ENCODE data around the gene TBC1D22A. TPM values are rescaled to one million over a fixed set of nuclear protein-coding genes. Genes with fewer than 3 reads are reported as not detected.

Gene TBC1D22A
- total RNA-seq, 6 experiments from 2014 or later: 20.4 to 24.1 (median 22.2) TPM

DNA sequence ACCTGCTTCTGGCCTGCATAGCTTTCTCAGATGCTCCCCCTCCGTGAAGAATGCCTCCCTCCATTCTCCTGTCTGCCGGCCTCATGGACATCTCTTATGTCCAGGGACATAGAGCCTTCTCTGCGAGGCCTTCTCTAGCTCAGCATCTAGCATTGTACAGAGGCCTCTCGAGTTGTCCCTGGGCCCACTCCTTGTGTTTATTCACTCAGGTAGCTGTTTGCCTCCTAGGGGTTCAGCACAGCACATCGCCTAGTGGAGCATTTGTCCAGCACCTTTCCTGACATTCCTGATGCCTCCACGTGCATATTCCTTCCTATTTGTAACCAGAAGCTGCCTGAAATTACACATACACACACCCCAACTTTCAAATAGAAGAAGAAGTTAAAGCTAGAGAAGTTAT, 101.3 kb downstream of the TBC1D22A start:
- TF ChIP-seq, protein P1, sequence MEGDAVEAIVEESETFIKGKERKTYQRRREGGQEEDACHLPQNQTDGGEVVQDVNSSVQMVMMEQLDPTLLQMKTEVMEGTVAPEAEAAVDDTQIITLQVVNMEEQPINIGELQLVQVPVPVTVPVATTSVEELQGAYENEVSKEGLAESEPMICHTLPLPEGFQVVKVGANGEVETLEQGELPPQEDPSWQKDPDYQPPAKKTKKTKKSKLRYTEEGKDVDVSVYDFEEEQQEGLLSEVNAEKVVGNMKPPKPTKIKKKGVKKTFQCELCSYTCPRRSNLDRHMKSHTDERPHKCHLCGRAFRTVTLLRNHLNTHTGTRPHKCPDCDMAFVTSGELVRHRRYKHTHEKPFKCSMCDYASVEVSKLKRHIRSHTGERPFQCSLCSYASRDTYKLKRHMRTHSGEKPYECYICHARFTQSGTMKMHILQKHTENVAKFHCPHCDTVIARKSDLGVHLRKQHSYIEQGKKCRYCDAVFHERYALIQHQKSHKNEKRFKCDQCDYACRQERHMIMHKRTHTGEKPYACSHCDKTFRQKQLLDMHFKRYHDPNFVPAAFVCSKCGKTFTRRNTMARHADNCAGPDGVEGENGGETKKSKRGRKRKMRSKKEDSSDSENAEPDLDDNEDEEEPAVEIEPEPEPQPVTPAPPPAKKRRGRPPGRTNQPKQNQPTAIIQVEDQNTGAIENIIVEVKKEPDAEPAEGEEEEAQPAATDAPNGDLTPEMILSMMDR (IDR thresholded peaks at IDR 0.05): no peak
- Mint-ChIP-seq H3K27ac (no peak overlapping the region), H3K4me3 (no peak overlapping the region)

DNA sequence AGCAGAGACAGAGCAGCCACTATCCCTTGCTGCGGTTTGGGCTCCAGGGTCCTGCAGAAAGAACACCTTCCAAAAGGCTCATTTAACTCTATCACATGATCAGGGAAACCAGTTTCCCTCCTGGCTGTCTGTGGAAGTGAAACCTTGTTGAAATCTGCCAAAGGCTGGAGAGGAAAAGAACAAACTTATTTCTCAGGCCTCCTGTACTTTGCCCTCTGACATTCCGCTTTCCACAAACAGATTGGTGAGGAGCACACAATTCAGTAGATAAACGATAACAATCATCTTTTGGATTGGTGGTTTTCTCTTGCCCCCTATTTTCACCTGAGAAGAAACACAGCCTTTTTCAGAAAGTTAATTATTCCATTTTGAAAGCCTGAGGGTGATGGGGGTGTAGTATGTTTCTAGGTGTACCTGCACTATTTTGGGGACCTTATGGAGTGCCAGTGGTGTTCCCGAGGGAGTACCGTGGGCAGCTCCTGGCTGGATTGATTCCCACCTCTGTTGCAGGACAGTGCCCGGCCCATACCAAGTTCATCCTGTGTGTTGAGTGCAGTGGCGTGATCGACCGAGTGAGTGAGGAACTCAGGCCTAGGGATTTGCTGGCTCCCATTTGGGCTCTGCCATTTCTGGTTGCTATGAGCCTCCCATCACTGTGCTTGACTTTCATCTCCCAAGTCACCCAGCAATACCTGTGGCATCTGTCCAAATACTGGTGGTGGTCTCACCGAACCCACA, 102.0 kb downstream of the TBC1D22A start:
- Mint-ChIP-seq H3K27ac (no peak overlapping the region), H3K27me3 (ENCODE audit: insufficient read depth) (no peaks in the 10 kb centered on the region), H3K4me3 (no peak overlapping the region), H3K4me1 (ENCODE audit: low read depth) (peaks cover 34% of the 10 kb centered on the region), H3K9me3 (no peaks in the 10 kb centered on the region), H3K36me3 (ENCODE audit: low read depth) (peaks cover 7% of the 10 kb centered on the region)
- DNase-seq: no peak
- TF ChIP-seq, protein P1 (IDR thresholded peaks at IDR 0.05): no peak

More for the DNA sequence above, 101.3 kb downstream of the TBC1D22A start:
- Mint-ChIP-seq H3K27me3 (ENCODE audit: insufficient read depth) (no peaks in the 10 kb centered on the region), H3K36me3 (ENCODE audit: low read depth) (peaks cover 7% of the 10 kb centered on the region), H3K4me1 (ENCODE audit: low read depth) (peaks cover 27% of the 10 kb centered on the region), H3K9me3 (no peaks in the 10 kb centered on the region)
- no peak for DNase-seq

DNA sequence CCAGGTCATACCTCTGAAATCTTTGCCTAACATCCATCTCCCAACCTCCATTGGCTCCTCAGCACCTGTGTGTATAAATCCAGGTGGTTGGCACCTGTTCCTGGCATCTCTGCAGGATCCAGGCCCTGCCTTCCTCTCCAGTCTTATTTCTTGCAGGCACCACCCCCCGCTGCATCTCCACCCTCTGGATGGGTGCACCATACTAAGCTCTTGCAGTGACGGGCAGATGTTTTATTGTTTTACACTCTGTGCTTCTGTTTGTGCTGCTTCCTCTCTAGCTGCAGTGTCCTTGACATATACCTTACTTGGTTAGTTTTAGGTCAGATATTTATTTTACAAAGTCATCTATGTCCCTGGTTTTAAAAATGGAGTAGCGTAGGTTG, 102.6 kb downstream of the TBC1D22A start:
- H3K27ac Mint-ChIP-seq: no peak overlapping the region
- DNase-seq: no peak
- TF ChIP-seq, protein P1 (IDR thresholded peaks at IDR 0.05): no peak
- H3K27me3 Mint-ChIP-seq (ENCODE audit: insufficient read depth): no peaks in the 10 kb centered on the region
- H3K36me3 Mint-ChIP-seq (ENCODE audit: low read depth): peaks cover 7% of the 10 kb centered on the region
- H3K4me3 Mint-ChIP-seq: no peak overlapping the region
- H3K4me1 Mint-ChIP-seq (ENCODE audit: low read depth): peaks cover 34% of the 10 kb centered on the region
- H3K9me3 Mint-ChIP-seq: no peaks in the 10 kb centered on the region

DNA sequence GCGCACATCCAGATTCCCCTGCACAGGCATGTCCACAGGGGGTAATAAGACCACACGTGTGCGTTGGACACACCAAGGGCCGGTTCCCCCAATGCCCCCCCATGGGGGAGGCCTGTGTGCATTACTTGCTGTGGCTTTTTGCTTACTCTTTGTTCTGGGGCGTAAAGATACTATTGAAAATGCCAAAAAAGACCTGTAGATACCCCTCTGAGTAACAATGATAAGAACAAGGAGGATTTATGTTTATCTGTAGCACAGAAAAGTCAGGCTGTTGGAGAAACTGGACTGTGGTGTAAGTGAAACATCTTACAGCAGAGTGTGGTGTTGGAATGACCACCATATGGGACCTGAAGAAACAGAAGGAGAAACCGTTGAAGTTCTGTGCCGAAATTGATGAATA, 103.2 kb downstream of the TBC1D22A start:
- Mint-ChIP-seq H3K27me3 (ENCODE audit: insufficient read depth) (no peaks in the 10 kb centered on the region), H3K27ac (no peak overlapping the region; the same call in 1 of the 2 replicates), H3K9me3 (peaks cover under 1% of the 10 kb centered on the region; the same call in 1 of the 2 replicates), H3K4me3 (no peak overlapping the region), H3K4me1 (ENCODE audit: low read depth) (peaks cover 34% of the 10 kb centered on the region), H3K36me3 (ENCODE audit: low read depth) (peaks cover 9% of the 10 kb centered on the region)
- no peak for DNase-seq
- TF ChIP-seq, protein P1 (IDR thresholded peaks at IDR 0.05): no peak

DNA sequence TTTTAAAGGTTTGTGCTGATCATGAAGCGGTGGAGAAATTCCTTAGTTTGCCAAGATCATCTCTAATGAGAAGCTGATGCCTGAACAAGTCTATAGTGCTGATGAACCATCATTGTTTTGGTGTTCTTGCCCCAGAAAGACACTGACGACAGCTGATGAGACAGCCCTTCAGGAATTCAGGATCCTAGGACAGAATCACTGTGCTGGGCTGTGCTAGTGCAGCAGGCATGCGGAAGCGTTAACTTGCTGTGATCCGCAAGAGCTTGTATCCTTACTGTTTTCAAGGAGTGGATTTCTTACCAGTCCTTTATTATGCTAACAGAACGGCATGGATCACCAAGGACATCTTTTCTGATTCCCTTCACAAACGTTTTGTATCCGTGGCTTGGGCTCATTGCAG, 104.1 kb downstream of the TBC1D22A start:
- Mint-ChIP-seq H3K27me3 (ENCODE audit: insufficient read depth) (no peaks in the 10 kb centered on the region), H3K36me3 (ENCODE audit: low read depth) (peaks cover 19% of the 10 kb centered on the region), H3K4me3 (peak overlapping the region; percentile 58), H3K9me3 (peaks cover 9% of the 10 kb centered on the region; the same call in 1 of the 2 replicates), H3K27ac (peak overlapping the region; percentile 74), H3K4me1 (ENCODE audit: low read depth) (peaks cover 34% of the 10 kb centered on the region)
- TF ChIP-seq, protein P1 (IDR thresholded peaks at IDR 0.05): no peak
- DNase-seq: peak; percentile 82

Measured in HFFc6 (cell line).